HG03159 (cell line): Measurements from ENCODE around the gene SPOCK1.

ENCODE experiments used
- ATAC-seq: cut with Tn5 transposase; IDR thresholded peaks from one replicate; pipeline ENCODE4 v1.9.1; 2021; ENCODE audit warnings: mild to moderate bottlenecking, moderate library complexity; ENCODE audit not compliant: unreplicated experiment

SPOCK1 gene

DNA sequence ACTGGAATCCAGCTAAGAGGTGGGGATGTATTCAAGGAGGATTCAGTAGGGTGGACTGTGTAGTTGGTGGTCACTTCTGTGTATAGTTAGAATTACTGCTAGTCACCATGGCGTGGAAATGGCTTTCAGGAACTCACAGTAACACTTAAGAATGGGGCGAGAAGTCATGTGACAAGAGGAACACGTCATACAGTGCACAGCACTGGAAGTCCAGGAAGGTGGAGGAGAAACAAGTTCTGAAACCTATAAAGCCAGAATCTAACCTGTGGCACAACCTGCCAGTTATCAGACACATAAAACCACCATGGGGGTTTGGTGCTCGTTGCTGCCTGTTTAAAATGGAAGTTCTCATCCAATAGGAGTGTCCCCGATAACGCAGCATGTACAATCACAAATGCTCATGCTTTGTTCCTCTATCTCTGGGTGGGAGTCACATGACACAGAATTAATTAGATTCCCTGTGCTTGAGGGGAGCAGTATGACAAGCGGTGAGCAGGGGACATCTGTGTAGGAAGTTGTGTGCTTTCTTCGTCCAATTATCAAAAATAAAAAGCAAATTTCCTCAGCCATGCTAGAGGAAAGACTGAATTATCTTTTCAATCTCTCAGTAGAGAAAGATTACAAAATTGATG is 193.0 kb downstream of the SPOCK1 start:
- ATAC-seq: no peak

DNA sequence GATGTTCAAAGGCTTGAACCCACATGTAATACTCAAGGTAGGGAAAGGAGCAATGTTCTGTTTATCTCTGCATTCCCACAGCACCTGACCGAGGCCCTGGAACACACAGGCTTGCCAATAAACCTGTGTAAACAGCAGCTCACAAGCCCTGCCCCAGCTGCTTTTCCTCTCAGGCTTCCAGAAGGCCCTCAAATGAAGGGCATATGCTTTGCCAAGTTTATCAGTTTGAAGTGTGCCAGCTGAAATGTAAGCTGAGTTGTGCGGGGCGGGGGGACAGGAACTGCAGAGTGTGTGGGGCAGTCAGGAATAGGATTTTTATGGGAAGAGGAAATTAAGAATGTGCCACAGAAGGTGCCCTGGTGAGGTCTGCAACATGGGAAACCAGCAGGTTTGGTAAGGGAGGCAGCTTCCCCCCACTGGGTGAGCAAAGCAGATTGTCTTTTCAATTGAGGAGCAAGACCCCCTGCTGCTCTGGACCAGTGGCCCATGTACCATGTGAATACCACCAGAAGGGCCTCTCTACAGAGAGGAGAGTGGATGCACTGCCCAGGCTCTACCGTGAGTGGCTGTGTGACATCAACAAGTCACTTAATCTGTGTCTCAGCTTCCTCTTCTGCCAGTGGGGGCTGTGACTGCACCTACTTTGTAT is 194.8 kb downstream of the SPOCK1 start:
- ATAC-seq: no peak

DNA sequence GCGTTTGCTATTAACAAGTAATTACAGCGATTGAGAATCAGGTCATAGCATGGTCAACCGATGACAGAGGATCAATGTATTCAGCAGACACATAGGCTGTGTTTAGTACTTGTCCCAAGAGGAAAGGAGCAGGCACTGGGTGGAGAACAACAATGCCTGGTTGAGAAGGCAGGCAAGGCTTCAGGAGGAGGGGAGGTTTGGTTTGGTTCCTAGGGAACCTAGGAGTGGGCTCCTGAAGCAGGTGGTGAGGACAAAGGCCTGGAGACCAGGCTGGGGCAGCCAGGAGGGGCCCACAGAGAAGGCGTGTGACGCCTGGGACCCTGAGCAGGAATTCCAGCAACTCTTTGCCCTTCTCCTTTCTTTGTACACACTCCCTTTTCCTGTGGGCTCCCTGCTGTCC is 195.6 kb downstream of the SPOCK1 start:
- ATAC-seq: no peak

DNA sequence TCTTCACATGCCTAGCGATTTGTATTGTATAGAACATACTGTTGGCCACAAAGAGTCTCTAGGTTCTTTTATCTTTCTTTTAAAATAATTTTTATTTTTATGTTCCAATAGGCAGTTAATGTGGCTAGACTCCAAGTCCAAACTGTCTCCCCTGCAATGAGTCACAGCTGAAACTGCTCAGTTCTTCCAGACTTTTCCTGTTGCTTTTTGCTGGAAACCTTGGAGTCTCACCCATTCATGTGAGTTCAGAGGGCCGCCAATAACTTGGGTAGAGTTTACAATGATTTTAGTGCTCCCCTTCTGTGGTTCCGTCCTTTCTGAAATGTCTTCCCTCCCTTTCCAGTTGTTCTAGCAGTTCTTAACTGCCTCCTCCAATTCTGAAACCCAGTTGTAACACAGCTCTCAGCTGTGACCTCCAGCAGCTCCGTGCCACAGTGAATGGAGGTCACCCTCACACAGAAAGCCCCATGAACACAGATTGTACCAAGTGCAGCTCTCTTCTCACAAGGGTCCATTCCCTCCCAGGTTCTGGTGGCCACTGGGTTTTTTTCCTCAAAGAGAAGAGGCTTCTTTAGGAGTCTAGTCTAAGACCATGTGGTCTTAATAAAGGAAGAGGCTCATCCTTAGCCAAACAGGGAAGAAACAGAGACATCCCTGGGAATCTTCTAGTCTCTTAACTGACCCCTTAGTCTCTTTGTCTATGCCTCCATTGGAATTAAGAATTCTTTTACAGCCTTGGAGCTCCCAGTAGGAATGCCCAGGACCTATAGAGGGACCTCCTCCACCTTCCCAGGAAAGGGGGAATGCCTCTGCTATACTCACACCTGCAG is 198.5 kb downstream of the SPOCK1 start:
- ATAC-seq: no peak

DNA sequence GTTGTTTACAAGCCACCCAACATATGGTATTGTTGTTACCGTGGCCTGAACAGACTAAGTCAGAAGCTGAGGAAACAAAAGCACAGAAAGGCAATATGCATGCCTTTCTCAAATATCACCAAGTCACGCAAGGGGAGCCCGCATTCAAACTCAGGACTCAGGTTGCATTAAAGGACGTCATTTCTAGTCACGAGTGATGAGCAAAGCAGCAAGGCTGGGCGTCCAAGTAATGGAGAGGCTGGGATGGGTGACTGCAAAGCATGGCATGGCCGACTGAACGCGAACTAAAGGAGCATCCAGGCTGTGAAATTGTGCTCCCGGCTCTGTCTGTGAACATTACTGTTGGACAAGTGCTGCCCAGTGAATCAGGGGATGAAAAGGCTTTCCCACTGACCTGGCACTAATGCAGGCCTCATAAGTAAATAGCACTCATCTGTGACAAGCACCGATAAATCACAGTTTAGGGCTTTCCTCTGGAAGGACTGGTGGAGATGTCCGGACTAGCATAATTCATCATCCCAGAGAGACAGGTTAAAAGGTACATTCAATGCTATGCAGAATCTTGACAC is 202.8 kb downstream of the SPOCK1 start:
- ATAC-seq: no peak

DNA sequence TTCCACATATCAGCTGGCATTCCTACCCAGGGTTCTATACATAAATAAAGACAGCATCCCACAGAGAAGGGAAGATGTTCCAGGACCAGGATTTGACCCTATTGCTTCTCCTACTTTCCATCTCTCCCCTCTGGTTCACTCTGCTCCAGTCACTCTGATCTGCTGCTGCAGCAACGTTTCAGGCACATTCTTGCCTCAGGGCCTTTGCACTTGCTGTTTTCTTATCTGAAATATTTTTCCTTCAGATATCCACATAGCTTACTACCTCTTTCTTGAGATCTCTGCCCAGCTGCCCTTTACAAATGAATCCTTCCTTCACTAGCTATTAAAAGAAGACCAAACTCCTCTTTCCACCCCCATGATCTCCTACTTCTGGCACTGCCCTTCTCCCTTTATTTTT is 204.5 kb downstream of the SPOCK1 start:
- no peak for ATAC-seq

DNA sequence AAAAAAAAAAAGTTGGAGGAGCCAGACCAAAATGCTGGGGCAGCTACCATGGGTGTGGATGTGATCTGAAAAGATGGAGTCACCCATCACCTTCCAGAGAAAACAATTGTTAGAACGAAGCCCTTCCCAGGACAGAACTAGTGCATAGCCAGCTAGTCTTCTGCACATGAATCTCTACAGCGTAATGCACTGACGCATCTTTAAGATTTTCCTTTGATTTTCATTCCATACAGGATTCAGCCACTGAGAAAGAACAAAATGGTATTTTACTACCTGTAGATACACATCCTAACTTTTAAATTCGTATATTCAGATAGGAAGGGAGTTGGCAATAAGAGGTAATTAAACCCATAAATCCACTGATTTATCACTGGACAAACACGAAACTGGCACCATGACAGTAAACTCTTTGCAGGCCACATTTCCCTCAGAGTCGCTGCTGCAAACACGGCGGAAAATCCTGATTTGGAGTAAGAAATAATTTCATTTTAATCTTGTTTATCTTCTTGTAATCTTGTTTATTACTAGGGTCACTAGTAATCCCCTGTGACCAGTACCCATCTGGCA is 206.6 kb downstream of the SPOCK1 start:
- no peak for ATAC-seq

DNA sequence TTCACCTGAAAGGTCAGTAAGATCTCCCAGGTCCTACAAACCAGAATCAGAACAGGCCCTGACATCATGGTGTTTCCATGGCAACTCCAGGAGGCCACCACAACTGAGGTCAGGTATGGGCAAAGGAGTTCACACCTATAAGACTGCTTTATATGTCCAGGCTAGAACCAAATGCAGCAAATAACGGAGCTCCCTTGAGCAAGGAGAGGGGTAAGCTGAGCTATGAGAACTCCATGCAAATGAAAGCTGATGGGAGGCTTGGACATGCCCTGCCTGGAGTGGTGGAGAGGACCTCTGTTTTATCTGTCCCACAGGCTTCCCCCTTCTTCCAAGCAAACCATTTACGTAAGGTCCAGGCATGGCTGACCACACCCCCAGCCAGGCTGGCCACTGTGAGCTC is 207.7 kb downstream of the SPOCK1 start:
- ATAC-seq: no peak

DNA sequence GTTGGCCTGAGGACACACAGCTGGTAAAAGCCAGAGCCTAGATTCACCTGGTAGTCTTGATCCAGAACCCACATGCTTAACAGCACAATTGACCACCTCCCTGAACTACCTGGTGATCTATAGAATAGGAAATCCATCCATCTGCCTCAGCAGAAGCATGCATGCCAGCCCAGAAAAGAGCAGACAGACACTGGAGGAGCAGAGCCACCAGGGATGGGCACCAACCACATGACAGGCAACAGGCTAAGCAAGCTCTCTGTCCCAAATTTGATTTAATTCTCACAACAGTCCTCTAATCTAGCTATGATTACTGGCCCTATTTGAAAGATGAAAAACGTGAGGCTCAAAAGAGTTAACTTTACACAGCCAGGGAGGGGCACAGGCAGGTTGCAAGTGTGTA is 208.1 kb downstream of the SPOCK1 start:
- ATAC-seq: no peak

DNA sequence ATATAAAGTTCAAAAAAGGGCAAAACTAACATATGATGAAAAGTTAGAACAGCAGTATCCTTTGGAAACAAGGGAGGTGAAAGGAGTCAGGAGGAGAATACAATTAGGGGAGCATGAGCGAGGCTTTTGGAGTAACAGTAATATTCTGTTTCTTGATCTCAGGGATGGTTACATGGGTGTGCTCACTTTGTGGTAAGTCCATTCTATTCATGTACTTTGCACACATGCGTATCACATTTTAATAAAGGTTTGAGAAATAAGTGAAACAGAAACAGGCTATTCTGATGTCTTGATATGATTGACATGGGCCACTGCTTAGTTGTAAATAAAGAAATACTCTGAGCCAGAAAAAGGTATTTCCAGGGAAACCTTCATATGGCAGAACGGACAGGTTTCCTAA is 208.8 kb downstream of the SPOCK1 start:
- ATAC-seq: no peak

DNA sequence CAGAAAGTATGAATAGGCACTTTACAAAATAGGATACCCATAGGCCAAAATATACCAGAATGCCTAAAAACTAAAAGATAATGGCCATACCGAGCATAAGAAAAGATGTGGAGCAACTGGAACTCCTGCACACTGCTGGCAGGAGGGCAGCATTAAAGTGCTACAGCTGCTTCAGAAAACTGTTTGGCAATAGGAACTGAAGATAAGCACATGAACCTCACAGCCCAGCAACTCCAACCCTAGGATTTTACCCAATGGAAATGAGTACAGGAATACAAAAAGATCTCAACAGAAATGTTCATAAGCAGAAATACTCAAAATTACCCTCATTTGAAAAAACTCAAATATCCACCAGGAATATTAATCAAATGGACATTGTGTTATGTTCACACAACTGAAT is 209.3 kb downstream of the SPOCK1 start:
- no peak for ATAC-seq

DNA sequence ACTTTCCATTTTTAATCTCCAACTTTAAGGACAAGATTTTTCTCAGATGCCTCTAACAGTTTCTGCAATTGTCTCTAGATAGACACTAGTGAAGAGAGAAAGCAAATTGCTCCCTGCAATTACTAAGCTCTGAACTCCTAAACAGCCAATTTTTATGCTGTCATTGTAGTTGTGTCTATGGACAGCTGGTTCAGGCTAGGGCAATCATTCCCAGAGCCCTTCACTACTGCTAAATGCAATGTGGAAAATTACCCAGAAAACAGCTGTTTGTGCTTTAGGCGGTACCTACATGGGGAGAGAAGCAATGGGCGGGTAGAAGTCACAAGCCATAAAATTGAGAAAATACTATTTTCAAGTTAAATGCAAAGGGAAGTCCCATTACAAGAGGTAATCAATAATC is 211.6 kb downstream of the SPOCK1 start:
- no peak for ATAC-seq

DNA sequence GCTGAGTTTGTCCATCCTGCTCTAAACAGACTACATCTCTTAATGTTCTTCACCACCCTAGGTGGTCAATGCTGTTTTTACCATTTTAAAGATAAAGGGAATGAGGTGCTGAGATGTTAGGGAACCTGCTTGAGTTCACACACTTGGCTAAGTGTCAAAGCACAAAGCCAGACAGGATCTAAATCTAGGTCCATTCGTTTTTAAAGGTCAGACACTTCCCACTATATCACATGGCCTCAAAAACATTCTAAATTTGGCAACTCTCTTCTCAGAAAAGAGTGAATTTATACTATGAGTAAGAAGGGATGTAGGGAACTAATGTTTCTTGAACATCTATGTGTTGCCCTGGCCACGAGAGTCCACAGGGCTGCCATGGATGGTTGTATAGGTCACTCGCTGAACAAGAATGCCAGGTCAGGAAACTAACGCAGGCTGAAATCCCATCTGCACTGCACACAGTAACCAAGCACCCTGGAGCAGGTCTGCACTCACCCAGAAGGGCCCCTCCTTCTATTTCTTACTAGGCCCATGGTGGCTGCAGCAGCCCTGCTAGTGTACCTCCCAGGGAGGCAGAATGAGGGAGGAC is 213.0 kb downstream of the SPOCK1 start:
- ATAC-seq: no peak

DNA sequence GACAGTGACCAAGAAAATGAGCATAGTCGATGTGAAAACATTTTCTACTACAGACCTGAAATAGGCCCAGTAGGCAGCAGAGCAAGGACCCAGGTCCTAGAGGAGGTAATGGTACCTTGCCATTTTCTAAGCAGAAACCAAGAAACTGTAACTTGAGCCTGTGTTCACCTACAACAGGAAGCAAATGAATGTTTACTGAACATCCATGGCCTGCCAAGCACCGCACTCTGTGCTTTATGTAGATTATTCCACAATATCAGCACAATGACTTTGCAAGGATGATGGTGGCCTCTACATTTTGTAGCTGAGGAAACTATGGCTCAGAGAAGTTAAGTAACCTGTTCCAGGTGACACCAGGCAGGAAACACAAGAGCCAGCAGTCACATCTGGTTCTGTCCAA is 215.3 kb downstream of the SPOCK1 start:
- no peak for ATAC-seq

DNA sequence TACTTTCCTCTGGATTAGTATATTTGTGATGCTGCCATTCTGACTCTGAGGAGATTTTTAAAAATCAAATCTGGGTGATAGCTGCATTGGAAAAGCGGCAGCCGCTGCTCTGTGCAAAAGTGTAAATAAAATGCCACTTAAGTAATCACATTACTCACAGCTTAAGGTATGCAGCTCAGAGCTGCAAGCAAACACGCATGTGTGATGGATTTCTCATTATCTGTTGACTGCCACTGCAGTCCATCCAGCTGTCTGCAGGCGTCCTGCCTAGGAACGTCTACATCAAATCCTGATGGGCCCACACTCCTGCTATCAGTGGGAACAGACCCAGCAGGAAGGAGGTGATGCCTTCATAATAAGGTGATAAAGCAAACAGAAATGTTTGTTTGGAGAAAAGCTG is 216.9 kb downstream of the SPOCK1 start:
- ATAC-seq: no peak

DNA sequence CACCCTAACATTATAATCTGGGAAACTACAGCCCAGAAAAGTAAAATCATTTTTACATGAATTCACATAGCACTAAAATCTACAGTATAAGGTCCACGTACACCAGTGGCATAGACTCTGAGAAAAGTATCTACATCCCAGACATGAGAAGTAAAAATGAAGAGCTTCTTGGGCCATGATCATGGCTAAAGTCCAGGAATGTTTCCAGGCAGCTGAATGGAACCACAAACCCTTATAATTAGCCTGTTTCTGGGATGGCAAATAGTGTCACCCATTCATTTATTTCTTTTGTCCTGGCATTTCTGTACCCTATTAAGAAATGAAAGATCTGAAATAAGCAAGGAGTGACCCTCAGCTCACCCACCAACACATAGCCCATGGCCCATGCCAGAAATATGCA is 217.9 kb downstream of the SPOCK1 start:
- ATAC-seq: no peak

DNA sequence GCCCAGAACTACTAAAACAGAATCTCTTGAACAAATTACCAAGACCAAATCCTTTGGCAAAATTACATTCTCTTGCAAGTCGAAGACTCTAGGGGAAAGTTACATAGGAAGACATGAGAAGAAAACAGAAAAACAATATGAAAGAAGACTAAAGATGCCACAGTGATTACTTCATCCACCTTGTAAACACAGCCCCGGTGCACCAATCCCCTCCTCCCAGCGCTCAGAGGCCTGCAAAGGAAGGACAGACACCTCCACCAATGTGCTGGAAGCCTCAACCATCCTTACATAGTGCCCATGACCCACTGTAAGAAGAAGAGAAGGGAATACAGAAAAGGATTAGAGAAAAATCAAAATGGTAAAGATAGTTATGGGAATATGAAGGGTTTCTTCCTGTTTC is 218.5 kb downstream of the SPOCK1 start:
- ATAC-seq: no peak

DNA sequence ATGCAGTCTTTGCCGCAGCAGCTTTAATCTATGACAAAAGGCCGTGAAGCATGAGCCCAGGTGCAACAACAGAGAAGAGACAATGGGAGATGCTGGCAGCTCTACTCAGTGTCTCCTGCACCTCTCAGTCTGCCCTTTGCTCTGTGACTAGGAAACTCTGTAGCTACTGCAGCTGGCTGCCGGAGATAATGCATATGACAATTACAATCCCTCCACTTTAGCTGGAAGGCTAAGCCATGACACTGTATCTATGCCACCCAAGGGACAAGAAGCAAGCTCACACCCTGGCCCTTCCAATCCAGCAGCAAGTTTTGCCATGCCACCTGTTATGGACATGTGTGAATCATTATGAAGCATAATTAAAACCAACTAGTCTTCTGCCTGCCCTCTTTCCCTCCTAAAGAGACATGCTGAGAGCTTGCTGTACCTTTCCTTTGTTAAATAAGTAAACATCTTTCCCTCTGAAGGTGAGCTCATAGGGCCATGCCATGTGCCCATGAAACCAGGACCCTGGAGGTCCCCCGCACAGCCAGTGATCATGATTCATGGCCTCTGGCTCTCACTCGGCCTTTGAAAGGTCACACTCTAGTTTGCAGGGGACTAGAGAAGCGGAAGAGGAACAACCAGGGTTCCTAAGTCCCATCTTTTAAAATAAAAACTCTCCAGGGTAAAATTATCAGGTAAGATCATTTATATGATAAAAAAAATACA is 219.4 kb downstream of the SPOCK1 start:
- ATAC-seq: no peak

DNA sequence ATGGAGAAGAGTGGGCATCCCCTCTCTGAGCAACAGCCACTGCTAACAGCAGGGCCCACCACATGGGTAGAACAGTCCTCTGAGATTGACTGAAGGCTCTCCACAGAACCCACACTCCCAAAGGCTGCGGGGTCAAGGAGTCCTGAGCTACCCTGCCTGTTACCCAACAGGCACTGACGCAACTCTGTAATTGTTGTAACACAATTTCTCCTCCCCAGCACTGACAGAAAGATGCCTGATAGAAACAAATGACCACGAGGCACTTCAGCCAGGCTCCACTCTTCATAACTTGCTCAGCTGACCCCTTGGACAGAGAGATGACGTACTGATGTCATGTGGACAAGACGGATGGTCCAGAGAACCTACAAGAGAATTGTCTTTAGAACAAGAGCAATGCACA is 220.7 kb downstream of the SPOCK1 start:
- no peak for ATAC-seq

DNA sequence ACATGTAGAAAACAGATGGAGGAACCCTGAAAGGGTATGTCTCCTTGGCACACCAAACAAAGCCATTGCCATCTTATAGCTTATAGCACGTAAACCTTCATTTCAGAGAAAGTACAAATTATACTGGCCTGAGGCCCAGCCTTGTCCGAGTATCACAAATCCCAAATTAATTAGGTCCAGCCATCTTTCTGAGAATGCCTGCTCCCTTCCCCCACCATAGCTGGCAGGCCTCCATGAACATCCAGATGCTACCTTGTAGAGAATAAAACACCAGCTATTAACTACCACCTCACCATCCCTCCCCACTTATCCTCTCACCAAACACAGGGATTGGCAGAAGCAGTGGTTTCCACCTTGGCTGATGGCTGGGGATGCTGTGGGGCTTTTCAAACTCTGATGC is 224.0 kb downstream of the SPOCK1 start:
- ATAC-seq: no peak

DNA sequence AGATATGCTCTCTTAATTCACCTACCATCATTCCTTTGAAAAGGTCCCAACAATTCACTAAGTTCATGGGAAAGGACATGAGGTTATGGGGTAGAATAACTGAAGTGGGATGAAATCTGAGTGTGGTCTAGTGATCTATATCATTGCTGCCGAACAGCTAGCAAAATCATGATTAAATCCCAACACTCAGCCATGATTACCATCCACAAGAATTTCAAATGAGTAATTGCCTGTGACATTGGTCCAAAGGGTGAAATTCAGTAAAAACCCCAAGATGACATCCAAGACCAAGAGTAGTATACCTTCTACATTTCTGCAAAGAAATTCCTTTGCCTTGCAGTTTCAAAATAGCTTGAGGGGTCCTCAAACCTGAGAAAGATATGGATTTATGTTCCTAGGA is 225.6 kb downstream of the SPOCK1 start:
- ATAC-seq: no peak
